GM12878 (cell line): Measurements from ENCODE around the gene GRIK1. TPM values are rescaled to one million over a fixed set of nuclear protein-coding genes. Genes with fewer than 3 reads are reported as not detected.

Experiments
- BCL11A ChIP-seq: IDR thresholded peaks from 2 replicates; pipeline ENCODE4 v1.6.1; 2011; ENCODE audit warnings: low read depth, low read length
- CBX5 ChIP-seq: sonication (generic); IDR thresholded peaks from 2 replicates; pipeline ENCODE4 v1.6.1; 2016; ENCODE audit warnings: low read depth, moderate library complexity, mild to moderate bottlenecking, inconsistent platforms
- ETV6 ChIP-seq, 2 experiments: fragments of 450-650 bp in 1 of 2; IDR thresholded peaks in 1 of 2; conservative IDR thresholded peaks in 1 of 2; 2 replicates each; pipeline ENCODE4 v1.6.1; 2014; ENCODE audit warnings: antibody characterized with exemption in 1 of 2, borderline replicate concordance in 1 of 2, low read depth in 1 of 2, mild to moderate bottlenecking in 1 of 2, moderate library complexity in 1 of 2
- polyA plus RNA-seq, 11 experiments: library from polyadenylated mRNA; depleted of rRNA in 4 of 11; unstranded in 6 of 11; stranded (reverse) in 5 of 11; fragments of >200 nt; fragmentation: Nextera tagmentation in 4 of 11; fragmentation: Illumina TruSeq in 1 of 11; extraction: Ambion mirVana in 4 of 11; extraction: Trizol in 1 of 11; gene quantifications; 1 replicate in 1 of 11; 2 replicates in 10 of 11; pipeline versions ENCODE4 v1.2.1 to v1.2.3, GENCODE V29; 2011 to 2016; ENCODE audit warnings: inconsistent platforms in 2 of 11, missing spikeins in 2 of 11, low read depth in 1 of 11
- total RNA-seq, 4 experiments: library from RNA; depleted of rRNA in 3 of 4; stranded (reverse); fragments of >200 nt in 3 of 4; fragmentation: Illumina TruSeq in 1 of 4; extraction: Trizol in 1 of 4; gene quantifications; 2 replicates each; pipeline versions ENCODE4 v1.2.1 to v1.2.3, GENCODE V29; 2013 to 2021
- TF ChIP-seq, protein P1 (sequence below): IDR thresholded peaks from 2 replicates; pipeline ENCODE4 v1.6.1; 2012; ENCODE audit warnings: improper control_type of control experiment, low read depth, low read length; ENCODE audit not compliant: insufficient replicate concordance
- TF ChIP-seq, protein P2 (sequence below): IDR thresholded peaks from 2 replicates; pipeline ENCODE4 v1.6.1; 2012; ENCODE audit warnings: mild to moderate bottlenecking, low read depth, low read length

Gene GRIK1
- total and polyA plus RNA-seq, 10 of the 15 experiments (the other 5 are each of a cell fraction or from before 2014, with no cell fraction given) = 0.05 to 0.13 (median 0.09) TPM; not detected in 7

DNA sequence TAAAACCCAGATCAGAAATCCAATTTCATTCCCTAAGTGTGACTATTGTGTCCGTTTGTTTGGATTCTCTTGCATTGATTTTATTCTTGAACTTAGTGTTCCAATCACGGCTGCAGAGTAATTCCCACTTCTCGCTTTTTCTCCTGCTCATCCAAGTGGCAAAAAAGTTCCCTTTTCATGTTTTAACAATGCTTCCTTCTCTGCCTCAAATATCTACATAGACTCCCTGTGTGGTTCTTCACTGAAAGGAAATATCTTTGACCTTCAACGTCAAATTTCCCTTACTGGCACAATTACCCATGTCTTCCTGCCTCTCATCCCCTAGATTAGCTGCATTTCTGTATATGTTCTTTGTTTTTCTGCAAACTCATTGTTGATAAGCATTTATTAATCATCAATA is 335.7 kb downstream of the GRIK1 start (continued):
- TF ChIP-seq, protein P1, sequence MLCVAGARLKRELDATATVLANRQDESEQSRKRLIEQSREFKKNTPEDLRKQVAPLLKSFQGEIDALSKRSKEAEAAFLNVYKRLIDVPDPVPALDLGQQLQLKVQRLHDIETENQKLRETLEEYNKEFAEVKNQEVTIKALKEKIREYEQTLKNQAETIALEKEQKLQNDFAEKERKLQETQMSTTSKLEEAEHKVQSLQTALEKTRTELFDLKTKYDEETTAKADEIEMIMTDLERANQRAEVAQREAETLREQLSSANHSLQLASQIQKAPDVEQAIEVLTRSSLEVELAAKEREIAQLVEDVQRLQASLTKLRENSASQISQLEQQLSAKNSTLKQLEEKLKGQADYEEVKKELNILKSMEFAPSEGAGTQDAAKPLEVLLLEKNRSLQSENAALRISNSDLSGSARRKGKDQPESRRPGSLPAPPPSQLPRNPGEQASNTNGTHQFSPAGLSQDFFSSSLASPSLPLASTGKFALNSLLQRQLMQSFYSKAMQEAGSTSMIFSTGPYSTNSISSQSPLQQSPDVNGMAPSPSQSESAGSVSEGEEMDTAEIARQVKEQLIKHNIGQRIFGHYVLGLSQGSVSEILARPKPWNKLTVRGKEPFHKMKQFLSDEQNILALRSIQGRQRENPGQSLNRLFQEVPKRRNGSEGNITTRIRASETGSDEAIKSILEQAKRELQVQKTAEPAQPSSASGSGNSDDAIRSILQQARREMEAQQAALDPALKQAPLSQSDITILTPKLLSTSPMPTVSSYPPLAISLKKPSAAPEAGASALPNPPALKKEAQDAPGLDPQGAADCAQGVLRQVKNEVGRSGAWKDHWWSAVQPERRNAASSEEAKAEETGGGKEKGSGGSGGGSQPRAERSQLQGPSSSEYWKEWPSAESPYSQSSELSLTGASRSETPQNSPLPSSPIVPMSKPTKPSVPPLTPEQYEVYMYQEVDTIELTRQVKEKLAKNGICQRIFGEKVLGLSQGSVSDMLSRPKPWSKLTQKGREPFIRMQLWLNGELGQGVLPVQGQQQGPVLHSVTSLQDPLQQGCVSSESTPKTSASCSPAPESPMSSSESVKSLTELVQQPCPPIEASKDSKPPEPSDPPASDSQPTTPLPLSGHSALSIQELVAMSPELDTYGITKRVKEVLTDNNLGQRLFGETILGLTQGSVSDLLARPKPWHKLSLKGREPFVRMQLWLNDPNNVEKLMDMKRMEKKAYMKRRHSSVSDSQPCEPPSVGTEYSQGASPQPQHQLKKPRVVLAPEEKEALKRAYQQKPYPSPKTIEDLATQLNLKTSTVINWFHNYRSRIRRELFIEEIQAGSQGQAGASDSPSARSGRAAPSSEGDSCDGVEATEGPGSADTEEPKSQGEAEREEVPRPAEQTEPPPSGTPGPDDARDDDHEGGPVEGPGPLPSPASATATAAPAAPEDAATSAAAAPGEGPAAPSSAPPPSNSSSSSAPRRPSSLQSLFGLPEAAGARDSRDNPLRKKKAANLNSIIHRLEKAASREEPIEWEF = no peak
- TF ChIP-seq BCL11A (no peak), CBX5 (no peak), ETV6 (conservative IDR thresholded peaks at IDR 0.05 in 1 of 2, IDR thresholded peaks at IDR 0.05 in 1 of 2; ENCODE audit: borderline replicate concordance in 1 of 2, low read depth in 1 of 2) (no peak)
- TF ChIP-seq, protein P2, sequence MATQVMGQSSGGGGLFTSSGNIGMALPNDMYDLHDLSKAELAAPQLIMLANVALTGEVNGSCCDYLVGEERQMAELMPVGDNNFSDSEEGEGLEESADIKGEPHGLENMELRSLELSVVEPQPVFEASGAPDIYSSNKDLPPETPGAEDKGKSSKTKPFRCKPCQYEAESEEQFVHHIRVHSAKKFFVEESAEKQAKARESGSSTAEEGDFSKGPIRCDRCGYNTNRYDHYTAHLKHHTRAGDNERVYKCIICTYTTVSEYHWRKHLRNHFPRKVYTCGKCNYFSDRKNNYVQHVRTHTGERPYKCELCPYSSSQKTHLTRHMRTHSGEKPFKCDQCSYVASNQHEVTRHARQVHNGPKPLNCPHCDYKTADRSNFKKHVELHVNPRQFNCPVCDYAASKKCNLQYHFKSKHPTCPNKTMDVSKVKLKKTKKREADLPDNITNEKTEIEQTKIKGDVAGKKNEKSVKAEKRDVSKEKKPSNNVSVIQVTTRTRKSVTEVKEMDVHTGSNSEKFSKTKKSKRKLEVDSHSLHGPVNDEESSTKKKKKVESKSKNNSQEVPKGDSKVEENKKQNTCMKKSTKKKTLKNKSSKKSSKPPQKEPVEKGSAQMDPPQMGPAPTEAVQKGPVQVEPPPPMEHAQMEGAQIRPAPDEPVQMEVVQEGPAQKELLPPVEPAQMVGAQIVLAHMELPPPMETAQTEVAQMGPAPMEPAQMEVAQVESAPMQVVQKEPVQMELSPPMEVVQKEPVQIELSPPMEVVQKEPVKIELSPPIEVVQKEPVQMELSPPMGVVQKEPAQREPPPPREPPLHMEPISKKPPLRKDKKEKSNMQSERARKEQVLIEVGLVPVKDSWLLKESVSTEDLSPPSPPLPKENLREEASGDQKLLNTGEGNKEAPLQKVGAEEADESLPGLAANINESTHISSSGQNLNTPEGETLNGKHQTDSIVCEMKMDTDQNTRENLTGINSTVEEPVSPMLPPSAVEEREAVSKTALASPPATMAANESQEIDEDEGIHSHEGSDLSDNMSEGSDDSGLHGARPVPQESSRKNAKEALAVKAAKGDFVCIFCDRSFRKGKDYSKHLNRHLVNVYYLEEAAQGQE = no peak
- TF ChIP-seq, all 136 proteins: peak for 0
